GM23338 (cell line): ENCODE measurements around the gene CDK10. TPM values are rescaled to one million over a fixed set of nuclear protein-coding genes. Genes with fewer than 3 reads are reported as not detected.

ENCODE experiments used
- ATAC-seq: fragments of 200-7000 bp; cut with Tn5 transposase; 3 replicates; pipeline ENCODE4 v1.9.1; 2020
- DNase-seq: peaks from one replicate; pipeline ENCODE4 v3.0.0-alpha.2; 2015; ENCODE audit warnings: low spot score
- H2AFZ ChIP-seq: fragments of 200-600 bp; sonication (generic); 2 replicates; pipeline ENCODE4 v1.8.0; 2016; ENCODE audit warnings: antibody characterized with exemption, mild to moderate bottlenecking, moderate library complexity
- H3F3A ChIP-seq: fragments of 200-600 bp; sonication (generic); replicated peaks from 2 replicates; pipeline ENCODE4 v1.8.0; 2017; ENCODE audit warnings: antibody characterized with exemption, mixed run types, low read depth
- H3K27ac ChIP-seq: fragments of 200-600 bp; sonication (generic); 2 replicates; pipeline ENCODE4 v1.6.1; 2016; ENCODE audit warnings: low read depth
- H3K27me3 ChIP-seq: fragments of 200-600 bp; sonication (generic); 2 replicates; pipeline ENCODE4 v1.8.0; 2016; ENCODE audit warnings: mild to moderate bottlenecking, mixed run types, moderate library complexity; ENCODE audit not compliant: insufficient read depth
- H3K36me3 ChIP-seq: fragments of 200-600 bp; sonication (generic); 2 replicates; pipeline ENCODE4 v1.8.0; 2016; ENCODE audit warnings: mild to moderate bottlenecking; ENCODE audit not compliant: insufficient read depth
- H3K4me1 ChIP-seq: fragments of 200-600 bp; sonication (generic); 2 replicates; pipeline ENCODE4 v1.8.0; 2016; ENCODE audit warnings: mild to moderate bottlenecking, moderate library complexity; ENCODE audit not compliant: insufficient read depth
- H3K4me2 ChIP-seq: fragments of 200-600 bp; sonication (generic); 2 replicates; pipeline ENCODE4 v1.7.1; 2017; ENCODE audit warnings: mixed run types
- H3K4me3 ChIP-seq: fragments of 200-600 bp; sonication (generic); 2 replicates; pipeline ENCODE4 v1.6.1; 2016; ENCODE audit warnings: mixed run types
- H3K79me2 ChIP-seq: fragments of 200-600 bp; sonication (generic); replicated peaks from 2 replicates; pipeline ENCODE4 v1.8.0; 2017; ENCODE audit warnings: mild to moderate bottlenecking; ENCODE audit not compliant: insufficient read depth
- H3K9me2 ChIP-seq: fragments of 200-600 bp; sonication (generic); 2 replicates; pipeline ENCODE4 v1.8.0; 2017; ENCODE audit not compliant: insufficient read depth
- H4K20me1 ChIP-seq: fragments of 200-600 bp; sonication (generic); replicated peaks from 2 replicates; pipeline ENCODE4 v1.8.0; 2017; ENCODE audit warnings: mild to moderate bottlenecking; ENCODE audit not compliant: insufficient read depth
- H3K27ac Mint-ChIP-seq: 2 replicates; pipeline ENCODE4 v1.8.0; 2020; ENCODE audit warnings: inconsistent platforms, mild to moderate bottlenecking, moderate library complexity, mixed read lengths
- H3K27me3 Mint-ChIP-seq: 3 replicates; pipeline ENCODE4 v1.8.0; 2022; ENCODE audit warnings: low read depth, mild to moderate bottlenecking, moderate library complexity, mixed read lengths, inconsistent platforms; ENCODE audit not compliant: insufficient read depth, poor library complexity
- H3K36me3 Mint-ChIP-seq: 3 replicates; pipeline ENCODE4 v1.8.0; 2021; ENCODE audit warnings: low read depth, mild to moderate bottlenecking, inconsistent platforms, moderate library complexity, mixed read lengths
- H3K4me1 Mint-ChIP-seq: 3 replicates; pipeline ENCODE4 v1.8.0; 2020; ENCODE audit warnings: mild to moderate bottlenecking, inconsistent platforms, mixed read lengths
- H3K4me3 Mint-ChIP-seq: 3 replicates; pipeline ENCODE4 v1.8.0; 2021; ENCODE audit warnings: moderate library complexity, mild to moderate bottlenecking, inconsistent platforms, mixed read lengths
- H3K9me3 Mint-ChIP-seq: 3 replicates; pipeline ENCODE4 v1.8.0; 2020; ENCODE audit warnings: moderate library complexity, mild to moderate bottlenecking, inconsistent platforms, mixed read lengths
- CREB1 ChIP-seq: fragments of 250-450 bp; sonication (Bioruptor Pico); IDR thresholded peaks from 2 replicates; pipeline ENCODE4 v1.5.0; 2020; ENCODE audit warnings: low read depth, mild to moderate bottlenecking, moderate library complexity
- CTCF ChIP-seq, 2 experiments: fragments of 200-600 bp in 1 of 2; sonication (generic) in 1 of 2; conservative IDR thresholded peaks; 2 replicates each; pipeline versions ENCODE4 v1.5.1 to v1.6.1; 2016 to 2017; ENCODE audit warnings: antibody characterized with exemption in 2 of 2, low read depth in 2 of 2, mild to moderate bottlenecking in 2 of 2, moderate library complexity in 1 of 2
- ETS1 ChIP-seq: IDR thresholded peaks from 2 replicates; pipeline ENCODE4 v1.6.1; 2016; ENCODE audit warnings: antibody characterized with exemption
- EZH2 ChIP-seq: fragments of 200-600 bp; sonication (generic); IDR thresholded peaks from one replicate; pipeline ENCODE4 v1.8.0; 2017; ENCODE audit warnings: antibody characterized with exemption, mild to moderate bottlenecking, low read depth; ENCODE audit not compliant: unreplicated experiment
- EZH2phosphoT487 ChIP-seq: fragments of 200-600 bp; sonication (generic); IDR thresholded peaks from one replicate; pipeline ENCODE4 v1.8.1; 2018; ENCODE audit warnings: antibody characterized with exemption; ENCODE audit not compliant: unreplicated experiment
- NANOG ChIP-seq: IDR thresholded peaks from 2 replicates; pipeline ENCODE4 v1.6.1; 2016; ENCODE audit warnings: antibody characterized with exemption, borderline replicate concordance
- REST ChIP-seq: IDR thresholded peaks from one replicate; pipeline ENCODE4 v1.6.1; 2018; ENCODE audit warnings: antibody characterized with exemption; ENCODE audit not compliant: unreplicated experiment
- STAT1 ChIP-seq: IDR thresholded peaks from one replicate; pipeline ENCODE4 v1.6.1; 2016; ENCODE audit warnings: antibody characterized with exemption; ENCODE audit not compliant: unreplicated experiment
- ZNF114 ChIP-seq: fragments of 250-450 bp; sonication (Bioruptor Pico); IDR thresholded peaks from 2 replicates; pipeline ENCODE4 v1.5.0; 2020; ENCODE audit warnings: mild to moderate bottlenecking, moderate library complexity
- ZNF331 ChIP-seq: fragments of 250-450 bp; sonication (Bioruptor Pico); IDR thresholded peaks from 2 replicates; pipeline ENCODE4 v1.5.0; 2020; ENCODE audit warnings: low read depth, mild to moderate bottlenecking, moderate library complexity
- polyA plus RNA-seq: library from polyadenylated mRNA; unstranded; fragments of >200 nt; fragmentation: Nextera tagmentation; extraction: Ambion mirVana; gene quantifications from 2 replicates; pipeline ENCODE4 v1.2.1, GENCODE V29; 2016
- total RNA-seq: library from RNA; depleted of rRNA; stranded (reverse); fragments of >200 nt; shearing (Covaris generic); gene quantifications from 2 replicates; pipeline ENCODE4 v1.2.3, GENCODE V29; 2014

CDK10 gene
- total and polyA plus RNA-seq, 2 experiments from 2014 or later: 64.6 to 88.0 TPM

GRCh38 chr16:89716493-89716892 is 30.0 kb downstream of the CDK10 start (continued):
- TF ChIP-seq REST (no peak), EZH2 (no peak), ZNF114 (CRISPR knock-in tag) (no peak), STAT1 (no peak), CREB1 (CRISPR knock-in tag) (no peak), CTCF (conservative IDR thresholded peaks at IDR 0.05; ENCODE audit: low read depth in 2 of 2) (no peak)

GRCh38 chr16:89716916-89717687 is 30.6 kb downstream of the CDK10 start:
- Histone ChIP-seq H3F3A (peaks cover 28% of the 10 kb centered on the region), H3K27ac (no peak overlapping the region), H3K27me3 (peaks cover 54% of the 10 kb centered on the region), H2AFZ (no peak overlapping the region), H3K79me2 (peaks cover 6% of the 10 kb centered on the region), H3K36me3 (no peaks in the 10 kb centered on the region; the same call in 1 of the 2 replicates), H4K20me1 (peaks cover 20% of the 10 kb centered on the region), H3K9me2 (no peaks in the 10 kb centered on the region), H3K4me3 (no peak overlapping the region), H3K4me2 (no peak overlapping the region), H3K4me1 (peaks cover 4% of the 10 kb centered on the region)
- Mint-ChIP-seq H3K4me1 (peaks cover 12% of the 10 kb centered on the region), H3K9me3 (no peaks in the 10 kb centered on the region), H3K27ac (no peak overlapping the region), H3K27me3 (peaks cover 46% of the 10 kb centered on the region), H3K4me3 (no peak overlapping the region), H3K36me3 (peaks cover 39% of the 10 kb centered on the region)
- ATAC-seq (no peak), DNase-seq (no peak)
- no peak for TF ChIP-seq EZH2phosphoT487
- no peak for TF ChIP-seq CREB1 (CRISPR knock-in tag)
- no peak for TF ChIP-seq STAT1
- no peak for TF ChIP-seq ZNF331 (CRISPR knock-in tag)
- TF ChIP-seq NANOG: no peak
- no peak for TF ChIP-seq ETS1
